Keratinocyte (primary cell): ENCODE measurements around the gene FASLG. TPM values are rescaled to one million over a fixed set of nuclear protein-coding genes. Genes with fewer than 3 reads are reported as not detected.

Experiments
- DNase-seq: peaks from one replicate; pipeline ENCODE4 v3.0.0-alpha.2; 2011; ENCODE audit warnings: low read depth, missing footprints, low spot score
- FAIRE-seq: peaks from 2 replicates; lab custom pipeline; 2011; peaks lifted over from hg19 to GRCh38; lab: Jason Lieb, UNC
- H2AFZ ChIP-seq: 2 replicates; pipeline ENCODE4 v1.6.0; 2012; ENCODE audit warnings: low read length, control low read depth, inconsistent platforms; ENCODE audit not compliant: control insufficient read depth
- H3K27ac ChIP-seq: 2 replicates; pipeline ENCODE4 v1.5.1; 2011; ENCODE audit warnings: low read length; ENCODE audit not compliant: control insufficient read depth, insufficient read depth
- H3K27me3 ChIP-seq: 3 replicates; pipeline ENCODE4 v1.6.0; 2011; ENCODE audit warnings: low read length; ENCODE audit not compliant: control insufficient read depth, insufficient read depth; ENCODE audit errors: extremely low read depth
- H3K36me3 ChIP-seq, 2 experiments: 2 replicates in 1 of 2; 3 replicates in 1 of 2; pipeline ENCODE4 v1.5.1; 2011; ENCODE audit warnings: low read length in 2 of 2, mild to moderate bottlenecking in 1 of 2; ENCODE audit not compliant: control insufficient read depth in 2 of 2, insufficient read depth in 2 of 2; ENCODE audit errors: extremely low read depth in 1 of 2
- H3K4me1 ChIP-seq: 3 replicates; pipeline ENCODE4 v1.5.1; 2011; ENCODE audit warnings: low read length; ENCODE audit not compliant: control insufficient read depth, insufficient read depth; ENCODE audit errors: extremely low read depth
- H3K4me2 ChIP-seq: 3 replicates; pipeline ENCODE4 v1.6.0; 2011; ENCODE audit warnings: low read depth, low read length; ENCODE audit not compliant: control insufficient read depth, insufficient read depth; ENCODE audit errors: extremely low read depth
- H3K4me3 ChIP-seq, 3 experiments: fragments of 200-600 bp in 1 of 3; sonication (generic) in 1 of 3; 2 replicates in 2 of 3; 3 replicates in 1 of 3; pipeline ENCODE4 v1.5.1; 2011 to 2016; ENCODE audit warnings: low read length in 3 of 3, mild to moderate bottlenecking in 3 of 3, control low read depth in 2 of 3, inconsistent platforms in 1 of 3, low read depth in 1 of 3, mixed read lengths in 1 of 3, mixed run types in 1 of 3, moderate library complexity in 1 of 3; ENCODE audit not compliant: control insufficient read depth in 2 of 3, insufficient read depth in 2 of 3; ENCODE audit errors: extremely low read depth in 1 of 3
- H3K79me2 ChIP-seq: 2 replicates; pipeline ENCODE4 v1.6.0; 2012; ENCODE audit warnings: low read length; ENCODE audit not compliant: control insufficient read depth, insufficient read depth
- H3K9ac ChIP-seq: 3 replicates; pipeline ENCODE4 v1.6.0; 2011; ENCODE audit warnings: low read length; ENCODE audit not compliant: control insufficient read depth, insufficient read depth; ENCODE audit errors: extremely low read depth
- H3K9me1 ChIP-seq: 3 replicates; pipeline ENCODE4 v1.6.0; 2011; ENCODE audit warnings: low read length; ENCODE audit not compliant: control insufficient read depth, insufficient read depth; ENCODE audit errors: extremely low read depth
- H3K9me3 ChIP-seq: 2 replicates; pipeline ENCODE4 v1.5.1; 2012; ENCODE audit warnings: low read depth, low read length; ENCODE audit not compliant: control insufficient read depth
- H4K20me1 ChIP-seq: 3 replicates; pipeline ENCODE4 v1.6.0; 2011; ENCODE audit warnings: low read length; ENCODE audit not compliant: control insufficient read depth, insufficient read depth; ENCODE audit errors: extremely low read depth
- CTCF ChIP-seq, 3 experiments: IDR thresholded peaks in 1 of 3; conservative IDR thresholded peaks in 1 of 3; optimal IDR thresholded peaks in 1 of 3; 2 replicates in 2 of 3; 3 replicates in 1 of 3; pipeline versions ENCODE3 to v1.5.1; 2011; ENCODE audit warnings: low read length in 3 of 3, mild to moderate bottlenecking in 3 of 3, moderate library complexity in 2 of 3, control low read depth in 1 of 3, inconsistent platforms in 1 of 3; ENCODE audit not compliant: insufficient read depth in 2 of 3; ENCODE audit errors: extremely low read depth in 1 of 3
- EZH2 ChIP-seq: IDR thresholded peaks from one replicate; pipeline ENCODE4 v1.6.1; 2012; ENCODE audit warnings: inconsistent platforms, mild to moderate bottlenecking, low read length, moderate library complexity
- dilution Hi-C: fragments of 300-500 bp; cut with MboI; formaldehyde crosslinking; loops from one replicate; pipeline ENCODE4 v1.7.0; 2020; ENCODE audit warnings: low sequenced_read_pairs; ENCODE audit not compliant: extremely low pct_ligation_motif_present
- polyA plus RNA-seq, 5 experiments: library from polyadenylated mRNA; depleted of rRNA in 3 of 5; stranded (reverse) in 3 of 5; stranded (forward) in 1 of 5; unstranded in 1 of 5; fragments of >200 nt; gene quantifications; 1 replicate in 1 of 5; 2 replicates in 3 of 5; 3 replicates in 1 of 5; pipeline versions ENCODE4 v1.2.1 to v1.2.3, GENCODE V29; 2011 to 2012; ENCODE audit warnings: missing spikeins in 2 of 5, low read depth in 1 of 5, low replicate concordance in 1 of 5

Gene FASLG
- polyA plus RNA-seq, 1 donor (not counting 4 experiments of a cell fraction or from before 2014, with no cell fraction given): 0.04 TPM

GRCh38 chr1:172638249-172638648, 20.7 kb upstream of the FASLG start:
- H3K4me3 ChIP-seq: peak overlapping the region in 1 of 3 experiments; percentile 9

GRCh38 chr1:172638885-172639831, 19.7 kb upstream of the FASLG start:
- Histone ChIP-seq H3K4me3 (peak overlapping the region; percentile 9 to 58 (median 19)), H3K36me3 (no peaks in the 10 kb centered on the region), H3K27me3 (no peaks in the 10 kb centered on the region), H3K4me2 (peak overlapping the region; percentile 88), H4K20me1 (no peaks in the 10 kb centered on the region), H3K9me3 (peaks cover 6% of the 10 kb centered on the region), H3K27ac (peak overlapping the region; percentile 98), H2AFZ (peak overlapping the region; percentile 0), H3K9ac (peak overlapping the region; percentile 85), H3K4me1 (peaks cover 42% of the 10 kb centered on the region), H3K9me1 (no peaks in the 10 kb centered on the region), H3K79me2 (no peaks in the 10 kb centered on the region)
- DNase-seq (peak; percentile 97), FAIRE-seq (peak; percentile 89)
- dilution Hi-C loops: no loop called here
- TF ChIP-seq CTCF (optimal IDR thresholded peaks at IDR 0.05 in 1 of 3, IDR thresholded peaks at IDR 0.05 in 1 of 3, conservative IDR thresholded peaks at IDR 0.05 in 1 of 3; ENCODE audit: extremely low read depth in 1 of 3, insufficient read depth in 2 of 3, low read length in 3 of 3): no peak
- no peak for TF ChIP-seq EZH2

More at GRCh38 chr1:172638249-172638648, 20.7 kb upstream of the FASLG start:
- H3K79me2 ChIP-seq: no peaks in the 10 kb centered on the region
- TF ChIP-seq CTCF (optimal IDR thresholded peaks at IDR 0.05 in 1 of 3, IDR thresholded peaks at IDR 0.05 in 1 of 3, conservative IDR thresholded peaks at IDR 0.05 in 1 of 3; ENCODE audit: extremely low read depth in 1 of 3, insufficient read depth in 2 of 3, low read length in 3 of 3): no peak
- TF ChIP-seq EZH2: no peak
- FAIRE-seq (peak; percentile 82), DNase-seq (no peak)
- H3K27me3 ChIP-seq: no peaks in the 10 kb centered on the region
- H3K4me2 ChIP-seq: peak overlapping the region; percentile 88
- peak overlapping the region; percentile 98 for H3K27ac ChIP-seq
- H3K4me1 ChIP-seq: peaks cover 42% of the 10 kb centered on the region
- H2AFZ ChIP-seq: no peak overlapping the region
- H3K9ac ChIP-seq: peak overlapping the region; percentile 29
- H3K36me3 ChIP-seq: no peaks in the 10 kb centered on the region
- no peaks in the 10 kb centered on the region for H3K9me1 ChIP-seq
- H3K9me3 ChIP-seq: peaks cover 6% of the 10 kb centered on the region
- dilution Hi-C loops: no loop called here
- H4K20me1 ChIP-seq: no peaks in the 10 kb centered on the region
